Stimulated activated CD8-positive, alpha-beta memory T cell treated with anti-CD3 and anti-CD28 coated beads, Interleukin-12 subunit alpha, Interleukin-12 subunit beta, amount 100 ng/mL, for 1 hour (primary cell): ENCODE measurements around the gene CEP250.
"Not testable (repeated sequence)": the region's sequence is repeated elsewhere in the genome, so short reads cannot be mapped to it uniquely, and the experiment has no call there.

Experiments used
- DNase-seq: peaks from one replicate; pipeline ENCODE4 v3.0.0-alpha.2; 2020; ENCODE audit warnings: low read depth

CEP250 gene

DNA sequence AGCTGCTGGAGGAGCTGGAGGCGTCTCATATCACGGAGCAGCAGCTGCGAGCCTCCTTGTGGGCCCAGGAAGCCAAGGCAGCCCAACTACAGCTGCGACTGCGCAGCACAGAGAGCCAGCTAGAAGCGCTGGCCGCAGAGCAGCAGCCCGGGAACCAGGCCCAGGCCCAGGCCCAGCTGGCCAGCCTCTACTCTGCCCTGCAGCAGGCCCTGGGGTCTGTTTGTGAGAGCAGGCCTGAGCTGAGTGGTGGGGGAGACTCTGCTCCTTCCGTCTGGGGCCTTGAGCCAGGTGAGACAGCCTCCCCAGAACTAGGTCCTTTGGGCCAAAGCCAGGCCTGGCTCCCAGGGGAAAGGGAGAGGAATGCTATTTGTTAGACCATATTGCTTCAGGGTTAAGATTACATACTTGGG lies 42.4 kb downstream of the CEP250 start:
- no peak for DNase-seq

DNA sequence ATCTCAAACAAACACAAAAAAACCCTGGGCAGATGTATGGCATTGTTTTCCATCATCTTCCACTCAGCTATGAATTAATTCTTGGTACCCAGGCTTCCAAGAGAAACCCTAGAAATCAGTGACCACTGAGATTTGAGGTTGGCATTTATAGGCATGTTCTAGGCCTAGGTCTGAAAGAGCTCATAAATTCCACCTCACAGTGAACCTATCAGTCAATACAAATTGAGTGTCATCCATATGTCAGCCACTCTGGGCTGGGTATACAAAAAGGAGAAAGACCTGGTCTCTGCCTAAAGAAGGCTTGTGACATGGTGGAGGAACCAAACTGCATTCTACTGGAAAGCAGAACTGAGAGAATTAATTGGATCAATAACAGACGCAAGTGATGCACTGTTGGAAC lies 43.9 kb downstream of the CEP250 start:
- DNase-seq, result no peak

DNA sequence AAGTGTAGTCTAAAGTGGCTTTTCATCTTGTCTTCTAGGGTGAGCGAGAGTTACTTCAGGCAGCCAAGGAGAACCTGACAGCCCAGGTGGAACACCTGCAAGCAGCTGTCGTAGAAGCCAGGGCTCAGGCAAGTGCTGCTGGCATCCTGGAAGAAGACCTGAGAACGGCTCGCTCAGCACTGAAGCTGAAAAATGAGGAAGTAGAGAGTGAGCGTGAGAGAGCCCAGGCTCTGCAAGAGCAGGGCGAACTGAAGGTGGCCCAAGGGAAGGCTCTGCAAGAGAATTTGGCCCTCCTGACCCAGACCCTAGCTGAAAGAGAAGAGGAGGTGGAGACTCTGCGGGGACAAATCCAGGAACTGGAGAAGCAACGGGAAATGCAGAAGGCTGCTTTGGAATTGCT lies 47.0 kb downstream of the CEP250 start:
- DNase-seq, result no peak

DNA sequence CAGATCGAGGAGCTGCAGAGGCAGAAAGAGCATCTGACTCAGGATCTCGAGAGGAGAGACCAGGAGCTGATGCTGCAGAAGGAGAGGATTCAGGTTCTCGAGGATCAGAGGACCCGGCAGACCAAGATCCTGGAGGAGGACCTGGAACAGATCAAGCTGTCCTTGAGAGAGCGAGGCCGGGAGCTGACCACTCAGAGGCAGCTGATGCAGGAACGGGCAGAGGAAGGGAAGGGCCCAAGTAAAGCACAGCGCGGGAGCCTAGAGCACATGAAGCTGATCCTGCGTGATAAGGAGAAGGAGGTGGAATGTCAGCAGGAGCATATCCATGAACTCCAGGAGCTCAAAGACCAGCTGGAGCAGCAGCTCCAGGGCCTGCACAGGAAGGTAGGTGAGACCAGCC lies 47.9 kb downstream of the CEP250 start:
- no peak for DNase-seq

DNA sequence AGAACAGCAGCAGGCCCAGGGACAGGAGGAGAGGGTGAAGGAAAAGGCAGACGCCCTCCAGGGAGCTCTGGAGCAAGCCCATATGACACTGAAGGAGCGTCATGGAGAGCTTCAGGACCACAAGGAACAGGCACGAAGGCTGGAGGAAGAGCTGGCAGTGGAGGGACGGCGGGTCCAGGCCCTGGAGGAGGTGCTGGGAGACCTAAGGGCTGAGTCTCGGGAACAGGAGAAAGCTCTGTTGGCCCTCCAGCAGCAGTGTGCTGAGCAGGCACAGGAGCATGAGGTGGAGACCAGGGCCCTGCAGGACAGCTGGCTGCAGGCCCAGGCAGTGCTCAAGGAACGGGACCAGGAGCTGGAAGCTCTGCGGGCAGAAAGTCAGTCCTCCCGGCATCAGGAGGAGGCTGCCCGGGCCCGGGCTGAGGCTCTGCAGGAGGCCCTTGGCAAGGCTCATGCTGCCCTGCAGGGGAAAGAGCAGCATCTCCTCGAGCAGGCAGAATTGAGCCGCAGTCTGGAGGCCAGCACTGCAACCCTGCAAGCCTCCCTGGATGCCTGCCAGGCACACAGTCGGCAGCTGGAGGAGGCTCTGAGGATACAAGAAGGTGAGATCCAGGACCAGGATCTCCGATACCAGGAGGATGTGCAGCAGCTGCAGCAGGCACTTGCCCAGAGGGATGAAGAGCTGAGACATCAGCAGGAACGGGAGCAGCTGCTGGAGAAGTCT lies 48.6 kb downstream of the CEP250 start:
- no peak for DNase-seq

DNA sequence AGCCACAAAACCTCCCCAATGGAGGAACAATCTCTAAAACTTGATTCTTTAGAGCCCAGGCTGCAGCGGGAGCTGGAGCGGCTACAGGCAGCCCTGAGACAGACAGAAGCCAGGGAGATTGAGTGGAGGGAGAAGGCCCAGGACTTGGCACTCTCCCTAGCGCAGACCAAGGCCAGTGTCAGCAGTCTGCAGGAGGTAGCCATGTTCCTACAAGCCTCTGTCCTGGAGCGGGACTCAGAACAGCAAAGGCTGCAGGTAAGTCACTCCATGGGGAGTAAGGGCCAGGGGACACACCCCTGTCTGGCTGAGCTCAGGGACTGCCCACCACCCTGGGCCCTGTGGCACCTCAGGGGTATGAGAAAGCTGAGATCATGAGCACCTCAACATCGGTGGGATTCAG lies 49.4 kb downstream of the CEP250 start:
- no peak for DNase-seq

DNA sequence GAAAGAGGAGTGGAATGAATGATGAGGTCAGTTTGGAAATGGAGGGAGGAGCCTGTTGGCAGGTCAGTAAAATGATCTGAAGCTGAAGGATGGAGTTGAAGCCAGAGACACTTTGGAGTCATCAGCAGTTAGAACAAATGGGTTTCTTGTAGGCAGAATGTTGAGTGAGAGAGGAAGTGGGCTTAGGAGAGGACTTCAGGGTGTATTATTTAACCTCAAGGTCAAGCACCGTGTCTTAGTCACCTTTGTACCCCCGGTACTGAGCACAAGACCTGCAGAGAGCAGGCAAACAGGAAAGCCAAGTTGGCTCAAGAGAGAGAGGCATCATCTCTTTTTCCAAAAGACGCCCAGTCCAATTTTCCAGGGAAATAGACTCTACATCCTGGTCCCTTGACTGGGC lies 50.8 kb downstream of the CEP250 start:
- no peak for DNase-seq

DNA sequence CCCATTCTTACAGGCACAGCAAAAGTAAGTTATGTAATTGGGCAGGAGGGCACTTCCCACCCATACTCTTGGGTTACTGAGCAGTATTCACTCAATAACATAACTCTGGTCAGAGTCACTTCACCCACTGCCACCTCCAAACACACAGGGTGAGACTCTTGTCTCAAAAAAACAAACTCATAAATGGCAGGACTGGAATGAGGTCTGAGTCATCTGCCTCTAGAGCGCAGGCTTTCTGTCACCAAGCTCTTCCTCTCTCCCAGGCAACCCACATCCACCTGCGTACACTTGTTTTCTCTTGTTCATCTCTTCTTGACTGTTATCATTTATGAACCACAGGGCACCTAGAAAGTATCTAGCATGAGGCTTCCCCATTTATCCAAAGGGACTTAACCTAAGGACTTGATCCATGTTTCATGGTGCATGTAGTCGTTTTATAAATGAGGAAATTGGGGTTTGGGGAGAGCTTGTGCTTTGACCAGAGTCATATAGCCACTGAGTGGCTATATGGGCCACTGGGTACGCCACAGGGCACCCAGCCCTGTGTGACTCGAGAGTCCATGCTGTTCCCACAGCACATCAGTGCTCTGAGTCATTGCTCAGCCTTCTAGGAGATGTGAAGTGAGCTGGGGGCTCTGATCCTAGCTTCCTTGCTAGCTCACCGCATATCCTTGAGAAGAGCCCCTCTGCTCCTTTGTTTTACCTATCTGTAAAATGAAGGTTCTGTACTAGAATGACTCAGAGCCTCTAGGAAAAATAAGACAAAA lies 51.7 kb downstream of the CEP250 start:
- no peak for DNase-seq

DNA sequence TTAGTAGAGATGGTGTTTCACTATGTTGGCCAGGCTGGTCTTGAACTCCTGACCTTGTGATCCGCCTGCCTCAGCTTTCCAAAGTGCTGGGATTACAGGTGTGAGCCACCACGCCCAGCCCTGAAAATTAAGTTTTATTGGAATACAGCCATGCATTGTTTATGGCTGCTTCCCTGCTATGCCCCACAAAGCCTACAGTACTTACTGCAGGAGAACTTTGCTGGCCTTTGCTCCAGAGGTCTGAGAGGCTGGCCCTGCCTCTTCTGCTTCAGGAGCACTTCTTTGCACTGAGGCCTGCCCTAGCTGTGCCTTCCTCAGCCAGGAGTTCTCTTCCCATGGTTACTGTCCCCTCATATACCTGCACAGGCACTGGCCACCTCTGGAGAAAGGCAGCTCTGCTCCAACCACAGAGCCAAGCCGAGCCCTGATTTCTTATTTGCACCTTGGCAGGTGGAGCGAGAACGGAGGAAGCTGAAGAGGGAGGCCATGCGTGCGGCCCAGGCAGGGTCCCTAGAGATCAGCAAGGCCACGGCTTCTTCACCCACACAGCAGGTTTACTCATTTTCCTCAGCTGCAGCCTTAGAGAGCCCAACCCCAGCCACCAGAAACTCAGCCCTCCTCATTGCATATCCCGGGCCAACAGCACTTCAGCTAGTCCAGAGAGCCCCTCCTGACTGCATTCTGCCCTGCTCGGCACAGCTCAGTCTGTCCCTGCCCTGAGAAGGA lies 53.3 kb downstream of the CEP250 start:
- no peak for DNase-seq

DNA sequence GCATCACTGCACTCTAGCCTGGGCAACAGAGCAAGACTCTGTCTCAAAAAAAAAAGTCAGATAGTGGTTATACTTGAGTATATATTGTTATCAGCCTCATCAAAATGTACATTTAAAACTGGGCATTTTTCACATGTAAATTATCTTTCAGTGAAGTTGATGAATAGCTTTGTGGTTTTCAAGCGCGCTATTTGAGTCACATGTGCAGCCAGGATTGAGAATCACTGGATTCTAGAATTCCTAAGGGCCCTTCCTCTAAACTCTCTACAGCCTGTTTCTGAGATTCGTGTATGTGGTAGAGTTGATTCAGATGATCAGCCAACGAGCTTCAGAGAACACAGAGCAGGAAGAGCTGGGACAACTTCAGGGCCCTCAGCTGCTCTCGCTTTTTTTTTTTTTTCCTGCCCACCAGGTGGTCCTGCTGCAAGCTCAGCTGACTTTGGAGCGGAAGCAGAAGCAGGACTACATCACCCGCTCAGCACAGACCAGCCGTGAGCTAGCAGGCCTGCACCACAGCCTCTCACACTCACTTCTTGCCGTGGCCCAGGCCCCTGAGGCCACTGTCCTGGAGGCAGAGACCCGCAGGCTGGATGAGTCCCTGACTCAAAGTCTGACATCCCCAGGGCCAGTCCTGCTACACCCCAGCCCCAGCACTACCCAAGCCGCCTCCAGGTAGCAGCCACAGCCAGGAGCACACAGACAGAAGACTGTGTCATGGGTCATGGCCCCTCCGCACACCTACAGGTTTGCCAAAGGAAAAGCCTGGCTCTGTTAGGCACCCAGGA lies 55.7 kb downstream of the CEP250 start:
- no peak for DNase-seq

DNA sequence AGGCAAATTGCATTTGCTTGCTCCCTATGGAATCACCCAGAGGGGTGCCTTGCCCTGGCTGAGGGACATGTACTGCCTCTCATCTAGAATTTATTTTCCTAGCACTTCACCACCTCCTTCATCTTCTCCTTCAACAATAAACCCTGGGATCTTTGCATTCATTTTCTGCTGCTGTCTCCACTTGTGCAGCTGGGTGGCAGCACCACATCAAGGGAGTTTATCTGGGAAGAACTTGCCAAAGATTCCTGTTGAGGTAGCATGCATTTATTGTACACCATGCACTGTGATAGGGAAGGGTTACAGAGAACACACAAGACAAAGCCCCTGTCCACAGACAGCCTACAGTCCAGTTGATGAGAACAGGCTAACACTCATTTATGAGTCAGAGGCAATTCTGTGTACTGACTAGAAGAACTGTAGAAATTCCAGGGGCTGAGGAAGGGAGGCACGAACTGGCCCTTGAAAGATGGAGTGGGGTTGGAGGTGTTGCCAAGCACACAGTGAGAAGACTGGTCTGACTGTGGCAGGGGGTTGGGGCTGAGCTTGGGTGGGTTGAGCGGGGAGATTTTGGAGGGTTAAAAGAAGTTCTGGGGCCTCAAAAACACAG lies 56.5 kb downstream of the CEP250 start:
- DNase-seq, result no peak

DNA sequence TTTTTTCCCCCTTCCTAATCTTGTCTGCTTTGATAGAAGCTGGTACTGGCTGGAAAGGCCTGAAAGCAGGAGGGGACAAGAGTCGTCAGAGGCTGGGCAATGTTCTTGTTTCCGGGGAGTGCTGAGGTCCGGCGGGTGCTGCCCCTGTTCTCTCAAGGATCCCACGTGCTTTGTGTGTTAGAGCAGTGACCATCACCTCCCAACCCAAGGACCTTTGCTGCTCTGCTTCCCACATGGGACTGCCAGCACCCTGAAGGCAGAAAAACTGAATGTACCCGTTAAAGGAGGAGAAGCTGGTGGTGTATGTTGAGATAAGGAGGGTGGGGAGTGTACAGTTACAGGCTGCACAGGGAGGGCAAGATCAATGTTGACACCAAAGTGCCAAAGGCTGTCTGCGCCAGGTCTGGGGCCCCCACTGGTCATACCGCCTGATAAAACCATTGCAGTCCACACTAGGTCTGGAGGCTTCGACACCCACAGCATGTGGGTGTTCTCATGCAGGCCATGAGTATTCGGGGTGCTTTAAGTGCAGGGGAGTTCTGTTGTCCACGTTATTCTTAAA lies 59.1 kb downstream of the CEP250 start:
- no peak for DNase-seq

DNA sequence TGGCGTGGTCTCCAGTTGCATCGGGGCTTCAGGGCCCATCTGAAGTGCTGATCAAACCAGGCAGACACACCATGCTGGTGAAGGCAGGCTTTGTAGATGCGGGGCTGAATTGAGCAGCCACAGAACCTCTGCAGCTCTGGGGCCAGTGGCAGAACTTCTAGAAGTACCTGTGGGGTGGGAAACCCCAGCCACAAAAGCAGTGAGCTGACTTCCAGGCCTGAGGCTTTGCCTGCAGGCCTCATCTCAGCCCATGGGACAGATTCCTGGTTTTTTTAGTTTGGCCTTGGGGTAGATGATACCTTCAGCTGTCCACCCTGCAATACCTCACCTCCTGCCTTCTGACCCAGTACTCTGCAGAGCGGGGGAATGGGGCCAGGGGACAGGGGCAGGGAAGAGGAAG lies 59.9 kb downstream of the CEP250 start:
- DNase-seq, result no peak

DNA sequence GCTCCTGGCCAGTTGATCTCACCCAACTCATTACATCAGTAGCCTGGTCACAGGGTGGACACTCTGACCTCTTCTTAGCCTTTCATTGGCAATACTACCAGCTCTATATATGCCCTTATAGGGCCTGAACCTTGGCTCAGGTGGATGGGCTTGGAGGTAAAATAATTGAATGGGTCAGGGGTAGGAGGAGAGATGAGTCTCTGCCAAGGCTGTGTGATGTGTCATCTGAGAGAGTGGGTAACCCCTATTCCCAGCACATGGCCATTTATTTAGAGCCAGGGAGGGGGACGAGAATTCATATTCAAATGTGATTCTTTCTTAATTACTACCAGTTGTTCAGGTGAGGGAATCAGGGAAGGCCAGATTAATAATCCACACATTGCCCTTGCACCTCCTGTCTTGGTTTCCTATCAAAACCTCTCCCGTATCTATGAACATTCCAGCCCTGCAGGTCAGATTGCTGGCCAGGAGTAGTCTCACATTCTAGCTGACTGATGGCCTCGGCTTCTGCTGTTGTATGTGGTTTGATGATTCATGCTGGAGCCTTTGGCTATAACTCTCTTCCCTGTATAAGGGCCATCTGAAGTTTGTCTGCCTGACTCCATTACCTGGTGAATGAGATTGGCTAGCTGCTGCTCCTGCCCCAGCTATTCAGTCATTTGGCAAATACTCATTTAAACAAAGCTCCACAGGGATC lies 60.7 kb downstream of the CEP250 start:
- no peak for DNase-seq

DNA sequence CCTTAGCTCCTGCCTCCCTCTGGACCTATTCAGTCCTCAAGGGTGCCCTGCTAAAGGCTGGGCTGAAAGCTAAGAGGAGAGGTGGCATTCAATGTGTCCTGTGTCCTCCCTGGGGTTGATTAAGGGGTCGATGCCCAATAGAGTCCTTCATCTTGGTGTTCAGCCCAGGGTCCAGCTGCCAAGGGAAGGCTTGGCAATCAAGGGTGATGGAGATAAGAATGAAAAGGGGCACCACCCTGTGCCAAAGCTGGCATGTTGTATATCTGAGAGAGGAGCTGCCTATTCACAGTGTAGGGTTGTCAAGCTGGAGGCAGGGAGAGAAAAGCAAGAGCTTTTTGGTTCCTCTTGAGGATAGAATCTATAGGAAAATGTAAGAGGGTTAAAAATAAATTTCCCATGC lies 61.7 kb downstream of the CEP250 start:
- no peak for DNase-seq

DNA sequence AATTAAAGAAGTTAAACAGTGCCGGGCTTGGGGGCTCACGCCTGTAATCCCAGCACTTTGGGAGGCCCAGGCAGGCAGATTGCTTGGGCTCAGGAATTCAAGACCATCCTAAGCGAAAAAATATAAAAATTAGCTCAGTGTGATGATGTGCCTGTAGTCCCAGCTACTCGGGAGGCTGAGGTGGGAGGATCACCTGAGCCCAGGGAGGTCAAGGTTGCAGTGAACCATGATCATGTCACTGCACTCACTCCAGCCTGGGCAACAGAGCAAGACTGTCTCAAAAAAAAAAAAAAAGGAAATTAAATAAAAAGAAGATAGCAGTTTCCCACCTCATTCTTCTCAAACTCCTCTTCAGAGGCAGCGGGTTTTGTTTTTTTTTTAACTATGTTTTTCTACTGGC lies 62.4 kb downstream of the CEP250 start:
- DNase-seq, result not testable (repeated sequence)

DNA sequence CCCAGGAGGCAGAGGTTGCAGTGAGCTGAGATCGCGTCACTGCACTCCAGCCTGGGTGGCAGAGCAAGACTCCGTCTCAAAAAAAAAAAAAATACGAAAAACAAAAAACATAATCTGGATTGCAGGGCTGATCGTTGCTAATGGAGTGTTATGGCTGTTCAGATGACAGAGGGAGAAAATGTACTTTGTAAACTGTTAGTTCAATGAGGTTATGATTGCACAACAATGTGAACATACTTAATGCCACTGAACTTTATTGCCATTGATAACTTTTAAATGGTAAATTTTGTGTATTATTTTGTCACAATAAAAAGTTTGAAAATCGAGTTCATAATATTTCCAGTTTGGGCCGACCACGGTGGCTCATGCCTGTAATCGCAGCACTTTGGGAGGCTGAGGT lies 63.6 kb downstream of the CEP250 start:
- no peak for DNase-seq

DNA sequence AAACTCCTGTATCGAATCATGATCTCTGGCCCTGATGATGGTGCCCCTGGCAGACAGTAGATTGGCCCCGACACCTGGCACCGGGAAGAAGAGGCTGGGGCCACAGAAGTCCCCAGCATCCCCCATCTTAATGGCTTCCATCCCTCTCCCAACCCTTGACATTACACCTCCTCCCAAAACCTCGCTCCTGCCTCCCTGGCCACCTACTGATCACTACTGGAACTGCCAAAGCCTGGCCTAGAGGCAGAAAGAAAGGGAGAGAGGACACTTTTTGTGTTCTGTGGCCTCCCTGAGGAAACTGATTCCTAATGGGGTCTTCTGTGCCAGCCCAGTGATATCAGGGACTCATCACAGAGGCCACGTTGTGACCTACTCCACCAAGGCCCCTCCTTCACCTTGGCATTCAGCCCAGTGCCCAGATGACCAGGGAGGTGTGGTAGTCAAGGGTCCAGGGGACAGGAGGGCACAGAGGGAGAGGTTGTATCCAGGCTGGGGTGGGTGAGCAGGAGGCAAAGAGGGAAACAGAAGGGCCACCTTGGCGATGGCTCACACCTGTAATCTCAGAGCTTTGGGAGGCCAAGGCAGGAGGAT lies 68.0 kb downstream of the CEP250 start:
- no peak for DNase-seq

DNA sequence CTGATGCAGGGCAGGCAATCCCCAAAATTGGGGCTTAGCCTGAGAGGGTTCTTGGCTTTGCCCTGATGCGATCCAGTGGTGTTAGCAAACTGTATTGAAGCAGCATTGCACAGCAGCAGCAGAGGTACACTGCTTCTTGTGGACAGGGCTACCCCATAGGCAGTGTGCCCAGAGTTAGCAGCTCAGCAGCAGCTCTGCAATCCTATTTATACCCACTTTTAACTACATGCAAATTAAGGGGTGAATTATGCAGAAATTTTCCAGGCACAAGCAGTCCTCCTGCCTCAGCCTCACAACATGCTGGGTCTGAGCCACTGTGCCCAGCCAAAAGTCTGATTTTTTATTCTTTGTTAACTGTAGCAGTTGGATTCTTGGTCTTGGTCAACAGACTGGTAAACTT lies 70.2 kb downstream of the CEP250 start:
- no peak for DNase-seq

DNA sequence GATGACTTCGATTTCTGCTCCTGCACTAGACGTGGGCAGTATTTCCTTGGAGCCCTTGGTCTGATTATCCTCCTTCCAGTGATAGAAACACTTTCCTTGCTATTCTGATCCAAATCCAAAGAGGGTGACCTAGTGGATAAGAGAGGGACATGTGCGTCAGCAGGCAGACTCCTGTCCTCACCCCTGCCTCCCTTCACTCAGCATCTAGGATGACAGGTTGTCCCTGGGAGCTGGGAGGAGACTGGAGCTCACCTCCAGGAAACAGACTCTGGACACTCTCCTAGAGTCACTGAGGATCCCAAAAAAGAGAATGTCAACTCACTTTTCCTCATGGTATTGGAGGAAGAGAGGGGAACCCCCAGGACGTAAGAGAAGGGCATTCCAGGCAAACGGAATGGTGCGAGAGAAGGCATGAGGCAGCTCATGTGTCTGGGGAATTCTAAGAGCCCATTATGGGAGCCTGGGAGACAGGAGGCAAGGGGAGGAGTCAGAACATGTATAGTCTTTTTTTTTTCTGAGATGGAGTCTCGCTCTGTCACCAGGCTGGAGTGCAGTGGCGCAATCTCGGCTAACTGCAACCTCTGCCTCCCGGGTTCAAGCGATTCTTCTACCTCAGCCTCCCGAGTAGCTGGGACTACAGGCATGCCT lies 71.8 kb downstream of the CEP250 start:
- no peak for DNase-seq
